ENCODE measurements around the gene CCDC146.

GRCh38 chr7:77216181-77216845 lies 93.9 kb downstream of the CCDC146 start:
- no peak for TF ChIP-seq MAX (IDR thresholded peaks at IDR 0.05; ENCODE audit: low read depth, low read length)
- TF ChIP-seq PAX5 (IDR thresholded peaks at IDR 0.05; ENCODE audit: borderline replicate concordance, low read depth, low read length): no peak
- TF ChIP-seq EP300 (IDR thresholded peaks at IDR 0.05; ENCODE audit: borderline replicate concordance in 1 of 2, control insufficient read depth in 1 of 2, low read depth in 2 of 2, low read length in 2 of 2): no peak
- TF ChIP-seq, protein P1, sequence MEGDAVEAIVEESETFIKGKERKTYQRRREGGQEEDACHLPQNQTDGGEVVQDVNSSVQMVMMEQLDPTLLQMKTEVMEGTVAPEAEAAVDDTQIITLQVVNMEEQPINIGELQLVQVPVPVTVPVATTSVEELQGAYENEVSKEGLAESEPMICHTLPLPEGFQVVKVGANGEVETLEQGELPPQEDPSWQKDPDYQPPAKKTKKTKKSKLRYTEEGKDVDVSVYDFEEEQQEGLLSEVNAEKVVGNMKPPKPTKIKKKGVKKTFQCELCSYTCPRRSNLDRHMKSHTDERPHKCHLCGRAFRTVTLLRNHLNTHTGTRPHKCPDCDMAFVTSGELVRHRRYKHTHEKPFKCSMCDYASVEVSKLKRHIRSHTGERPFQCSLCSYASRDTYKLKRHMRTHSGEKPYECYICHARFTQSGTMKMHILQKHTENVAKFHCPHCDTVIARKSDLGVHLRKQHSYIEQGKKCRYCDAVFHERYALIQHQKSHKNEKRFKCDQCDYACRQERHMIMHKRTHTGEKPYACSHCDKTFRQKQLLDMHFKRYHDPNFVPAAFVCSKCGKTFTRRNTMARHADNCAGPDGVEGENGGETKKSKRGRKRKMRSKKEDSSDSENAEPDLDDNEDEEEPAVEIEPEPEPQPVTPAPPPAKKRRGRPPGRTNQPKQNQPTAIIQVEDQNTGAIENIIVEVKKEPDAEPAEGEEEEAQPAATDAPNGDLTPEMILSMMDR (IDR thresholded peaks at IDR 0.05 in 2 of 3, conservative IDR thresholded peaks at IDR 0.05 in 1 of 3; ENCODE audit: control insufficient read depth in 2 of 3, extremely low read depth in 1 of 3, insufficient read depth in 1 of 3, low read depth in 3 of 3, low read length in 3 of 3): no peak
- no peak for TF ChIP-seq NFIC (IDR thresholded peaks at IDR 0.05; ENCODE audit: low read depth, low read length)
- no peak for TF ChIP-seq POLR2AphosphoS5 (IDR thresholded peaks at IDR 0.05; ENCODE audit: low read length)
- TF ChIP-seq POLR2A (IDR thresholded peaks at IDR 0.05; ENCODE audit: low read depth, low read length): no peak

Measured in GM12878 (cell line).